PC-3 (cell line): ENCODE data around the gene FOXP4.

Experiments
- EZH2 ChIP-seq: fragments of 300-600 bp; sonication (generic); IDR thresholded peaks from one replicate; pipeline ENCODE4 v1.6.1; 2017; ENCODE audit warnings: antibody characterized with exemption, mild to moderate bottlenecking, low read length; ENCODE audit not compliant: unreplicated experiment
- TF ChIP-seq, protein P1 (sequence below): fragments of 300-600 bp; sonication (generic); conservative IDR thresholded peaks from 2 replicates; pipeline ENCODE4 v1.5.1; 2017; ENCODE audit warnings: antibody characterized with exemption, low read depth, mild to moderate bottlenecking, low read length

DNA sequence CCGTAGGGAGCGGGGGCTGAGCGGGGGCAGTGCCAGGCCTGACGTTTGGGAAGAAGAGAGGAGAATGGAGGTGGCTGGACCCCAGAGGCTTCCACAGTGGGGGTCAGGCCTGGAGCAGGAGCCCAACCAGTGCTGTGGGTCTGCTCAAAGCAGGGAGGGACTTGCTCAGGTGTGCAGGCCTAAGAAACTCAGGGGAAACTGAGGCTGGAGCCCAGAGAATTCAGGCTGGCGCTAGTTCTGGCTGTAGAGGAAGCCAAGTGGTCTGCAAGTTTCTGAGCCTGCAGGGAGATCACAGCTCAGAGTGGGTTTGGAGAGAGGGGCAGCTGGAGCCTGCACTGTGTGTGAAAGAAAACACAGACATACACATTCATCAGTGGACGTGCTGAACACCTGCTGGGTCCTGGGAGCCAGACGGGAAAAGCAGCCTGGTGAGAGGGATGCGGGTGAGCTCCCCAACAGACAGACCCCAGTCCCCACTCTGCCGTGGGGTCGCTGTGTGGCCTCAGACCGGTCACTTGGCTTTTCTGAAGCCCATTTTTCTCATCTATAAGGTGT lies 17.7 kb upstream of the FOXP4 start:
- TF ChIP-seq, protein P1, sequence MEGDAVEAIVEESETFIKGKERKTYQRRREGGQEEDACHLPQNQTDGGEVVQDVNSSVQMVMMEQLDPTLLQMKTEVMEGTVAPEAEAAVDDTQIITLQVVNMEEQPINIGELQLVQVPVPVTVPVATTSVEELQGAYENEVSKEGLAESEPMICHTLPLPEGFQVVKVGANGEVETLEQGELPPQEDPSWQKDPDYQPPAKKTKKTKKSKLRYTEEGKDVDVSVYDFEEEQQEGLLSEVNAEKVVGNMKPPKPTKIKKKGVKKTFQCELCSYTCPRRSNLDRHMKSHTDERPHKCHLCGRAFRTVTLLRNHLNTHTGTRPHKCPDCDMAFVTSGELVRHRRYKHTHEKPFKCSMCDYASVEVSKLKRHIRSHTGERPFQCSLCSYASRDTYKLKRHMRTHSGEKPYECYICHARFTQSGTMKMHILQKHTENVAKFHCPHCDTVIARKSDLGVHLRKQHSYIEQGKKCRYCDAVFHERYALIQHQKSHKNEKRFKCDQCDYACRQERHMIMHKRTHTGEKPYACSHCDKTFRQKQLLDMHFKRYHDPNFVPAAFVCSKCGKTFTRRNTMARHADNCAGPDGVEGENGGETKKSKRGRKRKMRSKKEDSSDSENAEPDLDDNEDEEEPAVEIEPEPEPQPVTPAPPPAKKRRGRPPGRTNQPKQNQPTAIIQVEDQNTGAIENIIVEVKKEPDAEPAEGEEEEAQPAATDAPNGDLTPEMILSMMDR = no peak
- TF ChIP-seq EZH2 = no peak
